Keratinocyte (primary cell): ENCODE results near the gene REEP6. TPM values are rescaled to one million over a fixed set of nuclear protein-coding genes. Genes with fewer than 3 reads are reported as not detected.
"Not testable (repeated sequence)": the region's sequence is repeated elsewhere in the genome, so short reads cannot be mapped to it uniquely, and the experiment has no call there.

Experiments
- DNase-seq: peaks from one replicate; pipeline ENCODE4 v3.0.0-alpha.2; 2011; ENCODE audit warnings: low read depth, missing footprints, low spot score
- FAIRE-seq: peaks from 2 replicates; lab custom pipeline; 2011; peaks lifted over from hg19 to GRCh38; lab: Jason Lieb, UNC
- H2AFZ ChIP-seq: 2 replicates; pipeline ENCODE4 v1.6.0; 2012; ENCODE audit warnings: low read length, control low read depth, inconsistent platforms; ENCODE audit not compliant: control insufficient read depth
- H3K27ac ChIP-seq: 2 replicates; pipeline ENCODE4 v1.5.1; 2011; ENCODE audit warnings: low read length; ENCODE audit not compliant: control insufficient read depth, insufficient read depth
- H3K27me3 ChIP-seq: 3 replicates; pipeline ENCODE4 v1.6.0; 2011; ENCODE audit warnings: low read length; ENCODE audit not compliant: control insufficient read depth, insufficient read depth; ENCODE audit errors: extremely low read depth
- H3K36me3 ChIP-seq, 2 experiments: 2 replicates in 1 of 2; 3 replicates in 1 of 2; pipeline ENCODE4 v1.5.1; 2011; ENCODE audit warnings: low read length in 2 of 2, mild to moderate bottlenecking in 1 of 2; ENCODE audit not compliant: control insufficient read depth in 2 of 2, insufficient read depth in 2 of 2; ENCODE audit errors: extremely low read depth in 1 of 2
- H3K4me1 ChIP-seq: 3 replicates; pipeline ENCODE4 v1.5.1; 2011; ENCODE audit warnings: low read length; ENCODE audit not compliant: control insufficient read depth, insufficient read depth; ENCODE audit errors: extremely low read depth
- H3K4me2 ChIP-seq: 3 replicates; pipeline ENCODE4 v1.6.0; 2011; ENCODE audit warnings: low read depth, low read length; ENCODE audit not compliant: control insufficient read depth, insufficient read depth; ENCODE audit errors: extremely low read depth
- H3K4me3 ChIP-seq, 3 experiments: fragments of 200-600 bp in 1 of 3; sonication (generic) in 1 of 3; 2 replicates in 2 of 3; 3 replicates in 1 of 3; pipeline ENCODE4 v1.5.1; 2011 to 2016; ENCODE audit warnings: low read length in 3 of 3, mild to moderate bottlenecking in 3 of 3, control low read depth in 2 of 3, inconsistent platforms in 1 of 3, low read depth in 1 of 3, mixed read lengths in 1 of 3, mixed run types in 1 of 3, moderate library complexity in 1 of 3; ENCODE audit not compliant: control insufficient read depth in 2 of 3, insufficient read depth in 2 of 3; ENCODE audit errors: extremely low read depth in 1 of 3
- H3K79me2 ChIP-seq: 2 replicates; pipeline ENCODE4 v1.6.0; 2012; ENCODE audit warnings: low read length; ENCODE audit not compliant: control insufficient read depth, insufficient read depth
- H3K9ac ChIP-seq: 3 replicates; pipeline ENCODE4 v1.6.0; 2011; ENCODE audit warnings: low read length; ENCODE audit not compliant: control insufficient read depth, insufficient read depth; ENCODE audit errors: extremely low read depth
- H3K9me1 ChIP-seq: 3 replicates; pipeline ENCODE4 v1.6.0; 2011; ENCODE audit warnings: low read length; ENCODE audit not compliant: control insufficient read depth, insufficient read depth; ENCODE audit errors: extremely low read depth
- H3K9me3 ChIP-seq: 2 replicates; pipeline ENCODE4 v1.5.1; 2012; ENCODE audit warnings: low read depth, low read length; ENCODE audit not compliant: control insufficient read depth
- H4K20me1 ChIP-seq: 3 replicates; pipeline ENCODE4 v1.6.0; 2011; ENCODE audit warnings: low read length; ENCODE audit not compliant: control insufficient read depth, insufficient read depth; ENCODE audit errors: extremely low read depth
- EZH2 ChIP-seq: IDR thresholded peaks from one replicate; pipeline ENCODE4 v1.6.1; 2012; ENCODE audit warnings: inconsistent platforms, mild to moderate bottlenecking, low read length, moderate library complexity
- dilution Hi-C: fragments of 300-500 bp; cut with MboI; formaldehyde crosslinking; loops from one replicate; pipeline ENCODE4 v1.7.0; 2020; ENCODE audit warnings: low sequenced_read_pairs; ENCODE audit not compliant: extremely low pct_ligation_motif_present
- polyA plus RNA-seq, 5 experiments: library from polyadenylated mRNA; depleted of rRNA in 3 of 5; stranded (reverse) in 3 of 5; stranded (forward) in 1 of 5; unstranded in 1 of 5; fragments of >200 nt; gene quantifications; 1 replicate in 1 of 5; 2 replicates in 3 of 5; 3 replicates in 1 of 5; pipeline versions ENCODE4 v1.2.1 to v1.2.3, GENCODE V29; 2011 to 2012; ENCODE audit warnings: missing spikeins in 2 of 5, low read depth in 1 of 5, low replicate concordance in 1 of 5
- TF ChIP-seq, protein P1 (sequence below), 3 experiments: IDR thresholded peaks in 1 of 3; conservative IDR thresholded peaks in 1 of 3; optimal IDR thresholded peaks in 1 of 3; 2 replicates in 2 of 3; 3 replicates in 1 of 3; pipeline versions ENCODE3 to v1.5.1; 2011; ENCODE audit warnings: low read length in 3 of 3, mild to moderate bottlenecking in 3 of 3, moderate library complexity in 2 of 3, control low read depth in 1 of 3, inconsistent platforms in 1 of 3; ENCODE audit not compliant: insufficient read depth in 2 of 3; ENCODE audit errors: extremely low read depth in 1 of 3

The REEP6 gene
- polyA plus RNA-seq, 1 donor (not counting 4 experiments of a cell fraction or from before 2014, with no cell fraction given): 1.2 TPM

DNA sequence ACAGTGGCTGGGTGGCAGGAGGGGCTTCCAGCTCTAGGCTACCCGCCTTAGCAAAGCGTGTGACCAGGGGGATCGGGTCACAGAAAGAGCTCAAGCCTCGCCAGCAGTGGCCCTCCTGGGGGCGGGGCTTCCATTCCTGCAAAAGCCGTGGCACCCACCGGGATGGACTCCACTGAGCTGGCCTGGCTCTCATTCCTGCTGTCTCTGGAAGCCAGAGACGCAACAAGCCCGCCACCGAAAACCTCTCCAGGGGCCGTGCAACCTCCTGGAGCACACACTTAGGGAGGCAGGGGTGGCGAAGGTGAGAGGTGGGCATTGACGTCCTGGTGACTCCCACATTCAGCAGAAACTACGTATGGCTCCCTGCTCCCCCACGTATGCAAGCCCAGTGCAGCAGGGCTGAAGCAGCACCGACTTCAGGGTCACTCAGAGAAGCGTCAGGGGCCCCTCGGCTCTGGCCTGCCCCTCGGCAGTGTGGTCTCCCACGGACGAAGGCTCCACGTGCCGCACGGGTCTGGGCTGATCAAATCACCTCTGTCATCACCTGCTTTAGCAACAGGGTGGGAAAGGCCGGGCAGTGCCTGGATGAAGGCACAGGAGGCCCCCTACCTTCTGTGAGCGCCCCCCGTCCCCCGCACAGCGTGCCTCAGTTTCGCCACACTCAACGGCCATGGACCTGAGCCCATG is 15.1 kb upstream of the REEP6 start:
- Histone ChIP-seq H2AFZ (no peak overlapping the region), H3K79me2 (peaks cover 26% of the 10 kb centered on the region), H3K4me3 (no peak overlapping the region), H3K27me3 (peaks cover 12% of the 10 kb centered on the region), H3K9ac (no peak overlapping the region), H4K20me1 (peaks cover 9% of the 10 kb centered on the region), H3K36me3 (peaks cover 5 to 15% of the 10 kb centered on the region in 2 experiments), H3K9me3 (no peaks in the 10 kb centered on the region), H3K4me1 (peaks cover 17% of the 10 kb centered on the region), H3K9me1 (peaks cover 8% of the 10 kb centered on the region), H3K4me2 (no peak overlapping the region), H3K27ac (no peak overlapping the region)
- no peak for FAIRE-seq
- DNase-seq: no peak
- TF ChIP-seq EZH2: no peak
- dilution Hi-C loops: no loop called here

DNA sequence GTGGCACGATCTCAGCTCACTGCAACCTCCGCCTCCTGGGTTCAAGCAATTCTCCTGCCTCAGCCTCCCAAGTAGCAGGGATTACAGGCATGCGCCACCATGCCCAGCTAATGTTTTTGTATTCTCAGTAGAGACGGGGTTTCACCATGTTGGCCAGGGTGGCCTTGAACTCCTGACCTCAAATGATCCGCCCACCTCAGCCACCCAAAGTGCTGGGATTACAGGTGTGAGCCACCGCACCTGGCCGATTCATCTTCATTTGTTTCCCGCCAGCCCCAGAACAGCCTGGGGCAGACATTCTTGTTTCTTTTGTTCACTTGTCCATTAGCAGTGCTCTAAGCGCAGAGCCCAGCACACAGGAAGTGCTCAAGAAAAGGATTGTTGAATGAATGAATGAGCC is 13.9 kb upstream of the REEP6 start:
- peaks cover 5 to 15% of the 10 kb centered on the region in 2 experiments for H3K36me3 ChIP-seq
- dilution Hi-C loops, H3K4me2 ChIP-seq, H4K20me1 ChIP-seq, H3K9me1 ChIP-seq, H3K9ac ChIP-seq, H2AFZ ChIP-seq, H3K4me3 ChIP-seq, H3K27me3 ChIP-seq, H3K9me3 ChIP-seq, H3K27ac ChIP-seq, DNase-seq: not testable (repeated sequence)
- H3K79me2 ChIP-seq: peaks cover 26% of the 10 kb centered on the region
- peak; percentile 20 for FAIRE-seq
- peaks cover 13% of the 10 kb centered on the region for H3K4me1 ChIP-seq

DNA sequence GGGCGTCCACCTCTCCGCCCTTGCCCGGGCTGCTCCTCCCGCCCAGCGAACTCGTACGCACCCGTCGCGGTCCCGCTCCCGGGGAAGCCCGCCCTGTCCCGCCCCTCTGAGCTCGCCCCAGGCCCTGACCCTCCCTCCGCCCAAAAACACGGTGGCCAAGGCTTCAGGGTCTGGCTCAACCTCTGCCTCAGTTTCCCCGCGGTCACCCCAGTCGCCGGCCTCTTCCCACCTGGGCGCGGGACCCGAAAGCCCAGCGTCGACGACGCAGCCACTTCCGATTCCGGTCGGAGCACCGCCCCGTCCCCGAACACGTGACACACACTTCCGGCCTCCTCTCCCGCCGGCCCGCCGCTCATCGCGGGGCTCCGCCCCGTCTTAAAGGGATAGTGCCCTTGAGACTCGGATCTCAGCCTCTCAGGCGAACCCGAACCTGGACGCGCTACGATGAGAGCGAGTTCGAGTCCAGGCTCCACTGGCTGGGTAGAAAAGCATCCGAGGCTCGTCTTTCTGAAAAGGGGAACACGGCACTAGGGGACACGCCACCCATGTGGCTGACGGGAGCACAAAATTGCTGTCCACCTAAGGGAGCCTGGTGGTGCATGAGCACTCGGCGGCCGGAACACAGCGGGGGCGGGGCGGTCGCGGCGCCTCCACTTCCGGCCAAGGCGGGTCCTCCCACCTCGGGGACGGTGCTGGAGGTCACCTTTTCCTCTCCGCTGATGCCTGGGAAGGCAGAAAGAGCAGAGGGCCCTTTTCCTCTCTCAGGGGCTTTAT is 11.9 kb upstream of the REEP6 start, which contains the start of gene C19orf25:
Gene C19orf25 (minus strand): TSS at position 282 of the 774 bp plus-strand sequence. CDS start 312 bp downstream, outside the sequence.
- no peaks in the 10 kb centered on the region for H3K9me3 ChIP-seq
- peak within 1 kb of the TSS; percentile 78 for H3K4me2 ChIP-seq
- no peak for TF ChIP-seq EZH2
- TF ChIP-seq, protein P1, sequence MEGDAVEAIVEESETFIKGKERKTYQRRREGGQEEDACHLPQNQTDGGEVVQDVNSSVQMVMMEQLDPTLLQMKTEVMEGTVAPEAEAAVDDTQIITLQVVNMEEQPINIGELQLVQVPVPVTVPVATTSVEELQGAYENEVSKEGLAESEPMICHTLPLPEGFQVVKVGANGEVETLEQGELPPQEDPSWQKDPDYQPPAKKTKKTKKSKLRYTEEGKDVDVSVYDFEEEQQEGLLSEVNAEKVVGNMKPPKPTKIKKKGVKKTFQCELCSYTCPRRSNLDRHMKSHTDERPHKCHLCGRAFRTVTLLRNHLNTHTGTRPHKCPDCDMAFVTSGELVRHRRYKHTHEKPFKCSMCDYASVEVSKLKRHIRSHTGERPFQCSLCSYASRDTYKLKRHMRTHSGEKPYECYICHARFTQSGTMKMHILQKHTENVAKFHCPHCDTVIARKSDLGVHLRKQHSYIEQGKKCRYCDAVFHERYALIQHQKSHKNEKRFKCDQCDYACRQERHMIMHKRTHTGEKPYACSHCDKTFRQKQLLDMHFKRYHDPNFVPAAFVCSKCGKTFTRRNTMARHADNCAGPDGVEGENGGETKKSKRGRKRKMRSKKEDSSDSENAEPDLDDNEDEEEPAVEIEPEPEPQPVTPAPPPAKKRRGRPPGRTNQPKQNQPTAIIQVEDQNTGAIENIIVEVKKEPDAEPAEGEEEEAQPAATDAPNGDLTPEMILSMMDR (optimal IDR thresholded peaks at IDR 0.05 in 1 of 3, IDR thresholded peaks at IDR 0.05 in 1 of 3, conservative IDR thresholded peaks at IDR 0.05 in 1 of 3; ENCODE audit: extremely low read depth in 1 of 3, insufficient read depth in 2 of 3, low read length in 3 of 3): no peak
- peaks cover 26% of the 10 kb centered on the region for H3K79me2 ChIP-seq
- dilution Hi-C loops: no loop called here
- H3K4me3 ChIP-seq: peak within 1 kb of the TSS; percentile 87 to 99 (median 89)
- H3K27me3 ChIP-seq: no peaks in the 10 kb centered on the region
- peaks cover 13% of the 10 kb centered on the region for H3K4me1 ChIP-seq
- peaks cover 4% of the 10 kb centered on the region for H3K9me1 ChIP-seq
- no peaks in the 10 kb centered on the region for H4K20me1 ChIP-seq
- H3K36me3 ChIP-seq: peaks cover 5 to 15% of the 10 kb centered on the region in 2 experiments
- H2AFZ ChIP-seq: peak within 1 kb of the TSS; percentile 98
- DNase-seq (no peak), FAIRE-seq (peak; percentile 96)
- peak within 1 kb of the TSS; percentile 77 for H3K9ac ChIP-seq
- H3K27ac ChIP-seq: peak within 1 kb of the TSS; percentile 20
